ENCODE data around the gene TMEM255A.

Gene TMEM255A

GRCh38 chrX:120264341-120264740 lies 46.9 kb downstream of the TMEM255A start:
- no peak for DNase-seq (ENCODE audit: low spot score)

- DNase-seq (ENCODE audit: low spot score) = peak; percentile 28
These were observed 48.2 kb downstream of the TMEM255A start for GRCh38 chrX:120262859-120263708.

GRCh38 chrX:120260369-120260768 lies 50.9 kb downstream of the TMEM255A start:
- DNase-seq (ENCODE audit: low spot score) = no peak

GRCh38 chrX:120253784-120254183 lies 57.5 kb downstream of the TMEM255A start:
- DNase-seq (ENCODE audit: low spot score) = no peak

GRCh38 chrX:120251471-120252011 lies 59.7 kb downstream of the TMEM255A start:
- DNase-seq (ENCODE audit: low spot score) = peak; percentile 49

GRCh38 chrX:120250522-120251271 lies 60.6 kb downstream of the TMEM255A start, which contains the start of gene ZBTB33:
ZBTB33 (plus strand) TSS chrX:120250812; CDS start chrX:120253416, 2,604 bp downstream.
- peak; percentile 91 for DNase-seq (ENCODE audit: low spot score)

GRCh38 chrX:120244735-120245498 lies 66.3 kb downstream of the TMEM255A start:
- DNase-seq (ENCODE audit: low spot score) = peak; percentile 51

GRCh38 chrX:120244395-120244734 lies 66.9 kb downstream of the TMEM255A start:
- DNase-seq (ENCODE audit: low spot score) = no peak

- DNase-seq (ENCODE audit: low spot score) = no peak
These were observed 68.4 kb downstream of the TMEM255A start for GRCh38 chrX:120242813-120243212.

GRCh38 chrX:120238933-120239332 lies 72.3 kb downstream of the TMEM255A start:
- no peak for DNase-seq (ENCODE audit: low spot score)

GRCh38 chrX:120236687-120237479 lies 74.4 kb downstream of the TMEM255A start:
- DNase-seq (ENCODE audit: low spot score) = no peak

- no peak for DNase-seq (ENCODE audit: low spot score)
These were observed 76.0 kb downstream of the TMEM255A start for GRCh38 chrX:120235284-120235683.

GRCh38 chrX:120228187-120228908 lies 82.9 kb downstream of the TMEM255A start:
- DNase-seq (ENCODE audit: low spot score) = no peak

GRCh38 chrX:120224388-120224787 lies 86.9 kb downstream of the TMEM255A start:
- no peak for DNase-seq (ENCODE audit: low spot score)

GRCh38 chrX:120223374-120223773 lies 87.9 kb downstream of the TMEM255A start:
- DNase-seq (ENCODE audit: low spot score) = no peak

GRCh38 chrX:120213438-120214265 lies 97.6 kb downstream of the TMEM255A start:
- peak; percentile 66 for DNase-seq (ENCODE audit: low spot score)
